K562 (cell line): ENCODE results near the gene METTL3. TPM values are rescaled to one million over a fixed set of nuclear protein-coding genes. Genes with fewer than 3 reads are reported as not detected.

Experiments used
- ATAC-seq: fragments of 200-7000 bp; cut with Tn5 transposase; 3 replicates; pipeline ENCODE4 v1.9.1; 2020; ENCODE audit warnings: moderate library complexity
- BruUV-seq: library from RNA; stranded (reverse); fragments of 400-500 nt; replicated peaks from 2 replicates; lab custom pipeline; 2021; lab: Mats Ljungman, UMichigan
- CTCF ChIA-PET: fragments of 300-600 bp; formaldehyde crosslinking; extraction: SDS; loops from one replicate; lab custom pipeline; 2021; ENCODE audit warnings: low intra/inter-chr PET ratio; lab: Yijun Ruan, JAX
- POLR2A ChIA-PET: fragments of 300-600, 350-650 bp; sonication (Branson Sonifier 250); formaldehyde crosslinking; extraction: SDS; loops from one replicate; lab custom pipeline; 2021; ENCODE audit warnings: antibody characterized with exemption, inconsistent platforms; lab: Yijun Ruan, JAX
- DNase-seq, 4 experiments: peaks; one replicate each; pipeline versions ENCODE4 v3.0.0 to v3.0.0-alpha.2; 2011 to 2018; ENCODE audit warnings: low spot score in 3 of 4, mixed read lengths in 3 of 4; ENCODE audit errors: extremely low read depth in 1 of 4
- FAIRE-seq: peaks from 2 replicates; lab custom pipeline; 2011; peaks lifted over from hg19 to GRCh38; lab: Jason Lieb, UNC
- H2AFZ ChIP-seq: 2 replicates; pipeline ENCODE4 v1.6.0; 2011; ENCODE audit warnings: low read depth, low read length, control low read depth, inconsistent platforms
- H3K27ac ChIP-seq: fragments of 200-600 bp; 3 replicates; pipeline ENCODE4 v1.8.0; 2011; ENCODE audit warnings: low read depth, mild to moderate bottlenecking, control low read depth, inconsistent platforms, low read length, moderate library complexity, mixed read lengths; ENCODE audit errors: extremely low read depth
- H3K27me3 ChIP-seq, 2 experiments: fragments of 300-600 bp in 1 of 2; 2 replicates in 1 of 2; 3 replicates in 1 of 2; pipeline versions ENCODE4 v1.6.0 to v1.8.0; 2011; ENCODE audit warnings: inconsistent platforms in 2 of 2, low read length in 2 of 2, mild to moderate bottlenecking in 1 of 2, mixed read lengths in 1 of 2, moderate library complexity in 1 of 2; ENCODE audit not compliant: control insufficient read depth in 2 of 2, insufficient read depth in 2 of 2
- H3K36me3 ChIP-seq: fragments of 300-600 bp; 3 replicates; pipeline ENCODE4 v1.8.0; 2011; ENCODE audit warnings: mild to moderate bottlenecking, low read length, inconsistent platforms; ENCODE audit not compliant: control insufficient read depth, insufficient read depth
- H3K4me1 ChIP-seq, 2 experiments: fragments of 200-600 bp in 1 of 2; replicated peaks in 1 of 2; 2 replicates in 1 of 2; 3 replicates in 1 of 2; pipeline versions ENCODE4 v1.5.1 to v1.8.0; 2011; ENCODE audit warnings: inconsistent platforms in 2 of 2, low read length in 2 of 2, mild to moderate bottlenecking in 1 of 2, mixed read lengths in 1 of 2, moderate library complexity in 1 of 2; ENCODE audit not compliant: control insufficient read depth in 2 of 2, insufficient read depth in 2 of 2
- H3K4me2 ChIP-seq: 2 replicates; pipeline ENCODE4 v1.6.1; 2011; ENCODE audit warnings: low read length, control low read depth, inconsistent platforms, mixed read lengths; ENCODE audit not compliant: insufficient read depth
- H3K4me3 ChIP-seq: fragments of 200-600 bp; sonication (generic), shearing (Covaris generic); 2 replicates; pipeline ENCODE4 v1.5.1; 2016; ENCODE audit warnings: control low read depth, inconsistent platforms
- H3K79me2 ChIP-seq: fragments of 200-600 bp; 3 replicates; pipeline ENCODE4 v1.8.0; 2011; ENCODE audit warnings: low read length, inconsistent platforms; ENCODE audit not compliant: control insufficient read depth, insufficient read depth
- H3K9ac ChIP-seq, 2 experiments: 2 replicates each; pipeline versions ENCODE4 v1.6.0 to v1.6.1; 2011; ENCODE audit warnings: low read depth in 2 of 2, low read length in 2 of 2, control low read depth in 1 of 2, inconsistent platforms in 1 of 2, mild to moderate bottlenecking in 1 of 2, mixed read lengths in 1 of 2; ENCODE audit not compliant: insufficient read depth in 1 of 2
- H3K9me1 ChIP-seq: one replicate; pipeline ENCODE4 v1.6.0; 2011; ENCODE audit warnings: inconsistent platforms, mild to moderate bottlenecking, low read length, moderate library complexity; ENCODE audit not compliant: control insufficient read depth, insufficient read depth
- H3K9me3 ChIP-seq: replicated peaks from 2 replicates; pipeline ENCODE4 v1.5.1; 2011; ENCODE audit warnings: low read depth, low read length, inconsistent platforms; ENCODE audit not compliant: control insufficient read depth, insufficient read depth
- H4K20me1 ChIP-seq: replicated peaks from 2 replicates; pipeline ENCODE4 v1.6.1; 2011; ENCODE audit warnings: low read length, inconsistent platforms, mixed read lengths; ENCODE audit not compliant: control insufficient read depth, insufficient read depth
- C11orf30 ChIP-seq: fragments of 450-650 bp; IDR thresholded peaks from 2 replicates; pipeline ENCODE4 v1.6.1; 2016; ENCODE audit warnings: low read depth, mild to moderate bottlenecking
- CREB1 ChIP-seq, 2 experiments: sonication (generic) in 1 of 2; formaldehyde crosslinking in 1 of 2; IDR thresholded peaks; 2 replicates each; pipeline versions ENCODE4 v1.6.1 to v1.8.0; 2012 to 2022; ENCODE audit warnings: inconsistent platforms in 1 of 2, mild to moderate bottlenecking in 1 of 2, missing genetic modification reagents in 1 of 2, moderate library complexity in 1 of 2
- ELF4 ChIP-seq: fragments of 450-650 bp; formaldehyde crosslinking; IDR thresholded peaks from 2 replicates; pipeline ENCODE4 v1.4.0; 2022; ENCODE audit warnings: missing genetic modification characterization
- EP400 ChIP-seq: fragments of 450-650 bp; IDR thresholded peaks from 2 replicates; pipeline ENCODE4 v1.6.1; 2017; ENCODE audit warnings: antibody characterized with exemption, mild to moderate bottlenecking, moderate library complexity
- ERF ChIP-seq: fragments of 450-650 bp; formaldehyde crosslinking; IDR thresholded peaks from 2 replicates; pipeline ENCODE4 v1.4.0; 2020; ENCODE audit warnings: mild to moderate bottlenecking, mixed read lengths
- HDAC8 ChIP-seq: fragments of 450-650 bp; IDR thresholded peaks from 2 replicates; pipeline ENCODE4 v1.6.1; 2016; ENCODE audit warnings: mild to moderate bottlenecking, missing genetic modification characterization, moderate library complexity, missing compliant biosample characterization
- HMGXB4 ChIP-seq: sonication (generic); formaldehyde crosslinking; IDR thresholded peaks from 2 replicates; pipeline ENCODE4 v1.8.1; 2023; ENCODE audit warnings: mild to moderate bottlenecking, missing genetic modification reagents
- IRF2 ChIP-seq: sonication (generic); formaldehyde crosslinking; IDR thresholded peaks from 2 replicates; pipeline ENCODE4 v1.8.1; 2022; ENCODE audit warnings: mild to moderate bottlenecking, missing genetic modification reagents
- PTRF ChIP-seq: fragments of 450-650 bp; IDR thresholded peaks from 2 replicates; pipeline ENCODE4 v1.6.1; 2016; ENCODE audit warnings: mild to moderate bottlenecking, missing genetic modification characterization, missing compliant biosample characterization
- UBTF ChIP-seq, 2 experiments: IDR thresholded peaks; 2 replicates each; pipeline ENCODE4 v1.6.1; 2012; ENCODE audit warnings: improper control_type of control experiment in 2 of 2, low read depth in 2 of 2, low read length in 2 of 2, borderline replicate concordance in 1 of 2
- ZNF444 ChIP-seq: fragments of 250-450 bp; sonication (Bioruptor Pico); IDR thresholded peaks from 2 replicates; pipeline ENCODE4 v1.4.0; 2020; ENCODE audit warnings: mild to moderate bottlenecking, moderate library complexity
- ZNF561 ChIP-seq: fragments of 450-650 bp; formaldehyde crosslinking; conservative IDR thresholded peaks from 2 replicates; pipeline ENCODE4 v1.4.0; 2020; ENCODE audit warnings: mild to moderate bottlenecking, moderate library complexity
- ZNF79 ChIP-seq: fragments of 250-450 bp; sonication (Bioruptor Pico); IDR thresholded peaks from 2 replicates; pipeline ENCODE4 v1.4.0; 2020; ENCODE audit warnings: low read depth, mild to moderate bottlenecking, moderate library complexity
- WGBS: fragments of 100-300 bp; shearing (Covaris generic); methylation state at CpG from one replicate; pipeline ENCODE4 v1.1.6; 2016; ENCODE audit warnings: low coverage, mixed read lengths; ENCODE audit not compliant: insufficient coverage; ENCODE audit errors: missing lambda C conversion rate; 5-methylcytosine and 5-hydroxymethylcytosine counted together
- in situ Hi-C: fragments of 300-500 bp; cut with MboI; formaldehyde crosslinking; loops from 4 replicates; pipeline ENCODE4 v1.15.0; 2018; ENCODE audit warnings: inconsistent platforms, mixed read lengths
- intact Hi-C: fragments of 100-400 bp; cut with micrococcal nuclease; formaldehyde crosslinking; loops from 2 replicates; pipeline ENCODE4 v1.14.2; 2022
- polyA plus RNA-seq, 8 experiments: library from polyadenylated mRNA; depleted of rRNA in 4 of 8; stranded (reverse) in 5 of 8; unstranded in 3 of 8; fragments of >200 nt; fragmentation: Nextera tagmentation in 2 of 8; fragmentation: Illumina TruSeq in 1 of 8; extraction: Ambion mirVana in 2 of 8; extraction: Trizol in 1 of 8; gene quantifications; 2 replicates each; pipeline versions ENCODE4 v1.2.1 to v1.2.3, GENCODE V29; 2011 to 2014; ENCODE audit warnings: inconsistent platforms in 1 of 8, missing spikeins in 1 of 8
- total RNA-seq, 7 experiments: library from RNA; depleted of rRNA in 6 of 7; stranded (reverse); fragments of >200 nt in 6 of 7; fragmentation: Illumina TruSeq in 2 of 7; extraction: Trizol in 2 of 7; gene quantifications; 2 replicates each; pipeline versions ENCODE4 v1.2.1 to v1.2.3, GENCODE V29; 2011 to 2021; ENCODE audit warnings: low replicate concordance in 1 of 7

Gene METTL3
- total and polyA plus RNA-seq, 9 of the 15 experiments (the other 6 are each of a cell fraction or from before 2014, with no cell fraction given), result 42.1 to 151 (median 65.7) TPM

GRCh38 chr14:21503376-21503775, 7.8 kb downstream of the METTL3 start:
- no peaks in the 10 kb centered on the region; the same call in 1 of the 2 replicates for H4K20me1 ChIP-seq
- H3K9me1 ChIP-seq, result no peaks in the 10 kb centered on the region
- H3K9ac ChIP-seq, result no peak overlapping the region
- no peak; the same call in 2 of the 3 replicates for ATAC-seq
- intact Hi-C loops, result no loop called here
- no TSS peak for BruUV-seq
- peaks cover 85% of the 10 kb centered on the region for H3K36me3 ChIP-seq
- H2AFZ ChIP-seq, result no peak overlapping the region
- 93% methylated on average over 2 of the region's 4 CpGs for WGBS
- DNase-seq, result no peak
- POLR2A ChIA-PET, result interaction anchor here (0.7 kb wide), 1 partner anchor 21 kb away, joined by 3 read pairs; no protein-coding TSS in a partner anchor
- TF ChIP-seq ZNF79, result no peak
- no peak for TF ChIP-seq ERF
- no peak for TF ChIP-seq C11orf30
- H3K27me3 ChIP-seq, result no peaks in the 10 kb centered on the region
- no peak overlapping the region for H3K4me2 ChIP-seq
- H3K27ac ChIP-seq, result no peak overlapping the region
- CTCF ChIA-PET, result no interaction called here
- H3K79me2 ChIP-seq, result peaks cover 38% of the 10 kb centered on the region
- no peaks in the 10 kb centered on the region; a peak in 1 of 5 replicates for H3K4me1 ChIP-seq
- in situ Hi-C loops, result loop anchor here (5.0 kb wide), 1 partner anchor 54 kb away; no protein-coding TSS in a partner anchor
- FAIRE-seq, result no peak
- H3K4me3 ChIP-seq, result no peak overlapping the region
- H3K9me3 ChIP-seq, result no peaks in the 10 kb centered on the region

GRCh38 chr14:21501568-21501967, 9.6 kb downstream of the METTL3 start:
- Histone ChIP-seq H3K27me3 (no peaks in the 10 kb centered on the region), H3K79me2 (peaks cover 21% of the 10 kb centered on the region), H4K20me1 (no peaks in the 10 kb centered on the region; the same call in 1 of the 2 replicates), H3K4me3 (no peak overlapping the region), H3K4me2 (no peak overlapping the region), H2AFZ (no peak overlapping the region), H3K9ac (no peak overlapping the region), H3K27ac (no peak overlapping the region), H3K9me1 (no peaks in the 10 kb centered on the region), H3K36me3 (peaks cover 87% of the 10 kb centered on the region), H3K4me1 (no peaks in the 10 kb centered on the region), H3K9me3 (no peaks in the 10 kb centered on the region)
- in situ Hi-C loops (loop anchor here (5.0 kb wide), 1 partner anchor 56 kb away; no protein-coding TSS in a partner anchor), intact Hi-C loops (no loop called here)
- CTCF ChIA-PET, result no interaction called here
- no peak for FAIRE-seq
- POLR2A ChIA-PET, result interaction anchor here (0.6 to 2.4 kb wide), 2 partner anchors 8 to 45 kb away, joined by 3 to 13 read pairs; partner anchors contain the start of gene METTL3
- no peak for ATAC-seq
- 97% methylated on average over 5 of the region's 5 CpGs for WGBS
- BruUV-seq, result no TSS peak
- no peak for DNase-seq
- TF ChIP-seq CREB1 (IDR thresholded peaks at IDR 0.05) (no peak), CREB1 (CRISPR knock-in tag; IDR thresholded peaks at IDR 0.05) (no peak), ELF4 (CRISPR knock-in tag) (no peak), UBTF (IDR thresholded peaks at IDR 0.05; ENCODE audit: borderline replicate concordance in 1 of 2, low read depth in 2 of 2, low read length in 2 of 2) (no peak), HDAC8 (tag) (no peak), IRF2 (CRISPR knock-in tag) (no peak), EP400 (no peak), ZNF444 (CRISPR knock-in tag) (no peak), ZNF561 (CRISPR knock-in tag) (no peak), PTRF (no peak), HMGXB4 (CRISPR knock-in tag) (no peak)
